SK-N-DZ (cell line): ENCODE results near the gene GLDN.

ENCODE experiments used
- DNase-seq: peaks from one replicate; pipeline ENCODE4 v3.0.0-alpha.2; 2015; ENCODE audit warnings: low spot score

The GLDN gene

GRCh38 chr15:51322621-51323296, 18.7 kb upstream of the GLDN start:
- no peak for DNase-seq

- no peak for DNase-seq
Observed at GRCh38 chr15:51323749-51324148, 17.7 kb upstream of the GLDN start.

GRCh38 chr15:51325167-51325566, 16.3 kb upstream of the GLDN start:
- no peak for DNase-seq

GRCh38 chr15:51327081-51327480, 14.4 kb upstream of the GLDN start:
- no peak for DNase-seq

- DNase-seq, result no peak
Observed at GRCh38 chr15:51328926-51329325, 12.5 kb upstream of the GLDN start.

- no peak for DNase-seq
Observed at GRCh38 chr15:51331141-51331540, 10.3 kb upstream of the GLDN start.

GRCh38 chr15:51332206-51333147, 9.0 kb upstream of the GLDN start:
- DNase-seq, result no peak

GRCh38 chr15:51333571-51333970, 7.9 kb upstream of the GLDN start:
- no peak for DNase-seq

- no peak for DNase-seq
Observed at GRCh38 chr15:51334011-51334451, 7.4 kb upstream of the GLDN start.

GRCh38 chr15:51335087-51335486, 6.4 kb upstream of the GLDN start:
- DNase-seq, result no peak

- DNase-seq, result no peak
Observed at GRCh38 chr15:51335538-51336410, 5.7 kb upstream of the GLDN start.

GRCh38 chr15:51338496-51338895, 3.0 kb upstream of the GLDN start, which contains the start of gene CYP19A1:
Gene CYP19A1, minus strand, starts transcription at chr15:51338596. Its CDS starts 95,684 bp downstream, at chr15:51242912.
- no peak for DNase-seq

- DNase-seq, result no peak
Observed at GRCh38 chr15:51342227-51342999, 958 bp downstream of the GLDN start.

GRCh38 chr15:51343466-51343865, 2.0 kb downstream of the GLDN start:
- no peak for DNase-seq

- DNase-seq, result no peak
Observed at GRCh38 chr15:51346136-51346535, 4.7 kb downstream of the GLDN start.

GRCh38 chr15:51348688-51349087, 7.2 kb downstream of the GLDN start:
- DNase-seq, result no peak

- DNase-seq, result no peak
Observed at GRCh38 chr15:51349156-51349844, 7.8 kb downstream of the GLDN start.

GRCh38 chr15:51350723-51351122, 9.3 kb downstream of the GLDN start:
- no peak for DNase-seq

- no peak for DNase-seq
Observed at GRCh38 chr15:51353976-51354375, 12.5 kb downstream of the GLDN start.

GRCh38 chr15:51355096-51355495, 13.6 kb downstream of the GLDN start:
- DNase-seq, result no peak
